SU-DHL-6 (cell line): Measurements from ENCODE around the gene CREG2.

Source experiments
- H2AFZ ChIP-seq: fragments of 200-600 bp; sonication (generic); 2 replicates; pipeline ENCODE4 v1.6.1; 2014; ENCODE audit warnings: low read depth, mild to moderate bottlenecking, moderate library complexity, mixed read lengths, antibody characterized with exemption, low read length; ENCODE audit not compliant: severe bottlenecking
- H3F3A ChIP-seq: fragments of 200-600 bp; shearing (Covaris generic); 2 replicates; pipeline ENCODE4 v1.6.0; 2016; ENCODE audit warnings: antibody characterized with exemption, mild to moderate bottlenecking; ENCODE audit not compliant: insufficient read depth
- H3K27ac ChIP-seq: fragments of 200-600 bp; sonication (generic); 2 replicates; pipeline ENCODE4 v1.5.1; 2016; ENCODE audit warnings: low read depth, mild to moderate bottlenecking, low read length, moderate library complexity, mixed read lengths
- H3K27me3 ChIP-seq: fragments of 200-600 bp; sonication (generic), shearing (Covaris generic); 2 replicates; pipeline ENCODE4 v1.6.0; 2014; ENCODE audit warnings: mild to moderate bottlenecking, low read length
- H3K36me3 ChIP-seq: fragments of 200-600 bp; sonication (generic); 2 replicates; pipeline ENCODE4 v1.6.1; 2014; ENCODE audit warnings: mild to moderate bottlenecking, low read length, mixed read lengths
- H3K4me2 ChIP-seq: fragments of 300-600, 200-600 bp; shearing (Covaris generic), sonication (generic); 2 replicates; pipeline ENCODE4 v1.6.0; 2014; ENCODE audit warnings: low read length, low read depth, mild to moderate bottlenecking; ENCODE audit not compliant: poor library complexity, severe bottlenecking
- H3K4me3 ChIP-seq: fragments of 200-600 bp; sonication (generic); 2 replicates; pipeline ENCODE4 v1.5.1; 2014; ENCODE audit warnings: antibody characterized with exemption, low read length, mild to moderate bottlenecking, mixed read lengths; ENCODE audit not compliant: insufficient read depth, poor library complexity, severe bottlenecking
- H3K79me2 ChIP-seq: fragments of 200-600 bp; sonication (generic); 2 replicates; pipeline ENCODE4 v1.6.1; 2014; ENCODE audit warnings: mild to moderate bottlenecking, low read length, moderate library complexity; ENCODE audit not compliant: insufficient read depth
- H3K9ac ChIP-seq: fragments of 200-600 bp; sonication (generic); 2 replicates; pipeline ENCODE4 v1.7.0; 2014; ENCODE audit warnings: mild to moderate bottlenecking, low read length
- H3K9me2 ChIP-seq: fragments of 200-600 bp; sonication (generic); replicated peaks from 2 replicates; pipeline ENCODE4 v1.6.1; 2014; ENCODE audit warnings: low read length; ENCODE audit not compliant: insufficient read depth
- H3K9me3 ChIP-seq: fragments of 200-600 bp; sonication (generic); 2 replicates; pipeline ENCODE4 v1.6.1; 2014; ENCODE audit warnings: low read length, mixed read lengths; ENCODE audit not compliant: insufficient read depth
- H4K20me1 ChIP-seq: fragments of 200-600 bp; sonication (generic); 2 replicates; pipeline ENCODE4 v1.6.1; 2014; ENCODE audit warnings: low read depth, mild to moderate bottlenecking, antibody characterized with exemption, low read length, moderate library complexity, mixed read lengths
- CTCF ChIP-seq: fragments of 200-600 bp; sonication (generic); IDR thresholded peaks from one replicate; pipeline ENCODE4 v1.5.1; 2017; ENCODE audit warnings: antibody characterized with exemption, mild to moderate bottlenecking, low read length, moderate library complexity; ENCODE audit not compliant: insufficient read depth, poor library complexity, severe bottlenecking
- EZH2phosphoT487 ChIP-seq: fragments of 200-600 bp; sonication (generic), shearing (Covaris generic); conservative IDR thresholded peaks from 2 replicates; pipeline ENCODE4 v1.6.1; 2018; ENCODE audit warnings: mild to moderate bottlenecking, antibody characterized with exemption, low read length, moderate library complexity, mixed read lengths

Gene CREG2

GRCh38 chr2:101297383-101297782, 89.9 kb downstream of the CREG2 start:
- Histone ChIP-seq H3K4me2 (no peak overlapping the region), H3K4me3 (no peak overlapping the region), H3K79me2 (peaks cover 8% of the 10 kb centered on the region; the same call in 1 of the 2 replicates), H3K9me2 (no peaks in the 10 kb centered on the region), H3K27me3 (no peaks in the 10 kb centered on the region), H4K20me1 (no peaks in the 10 kb centered on the region), H3K9me3 (no peaks in the 10 kb centered on the region), H3K27ac (no peak overlapping the region), H2AFZ (no peak overlapping the region), H3K9ac (no peak overlapping the region), H3F3A (no peaks in the 10 kb centered on the region), H3K36me3 (no peaks in the 10 kb centered on the region)
- TF ChIP-seq EZH2phosphoT487 (no peak), CTCF (no peak)

- Histone ChIP-seq H3K79me2 (peaks cover 7% of the 10 kb centered on the region; the same call in 1 of the 2 replicates), H3K9me2 (no peaks in the 10 kb centered on the region), H2AFZ (no peak overlapping the region), H4K20me1 (no peaks in the 10 kb centered on the region), H3K36me3 (no peaks in the 10 kb centered on the region), H3K9me3 (no peaks in the 10 kb centered on the region), H3K27ac (no peak overlapping the region), H3F3A (no peaks in the 10 kb centered on the region), H3K27me3 (no peaks in the 10 kb centered on the region), H3K4me3 (no peak overlapping the region), H3K9ac (no peak overlapping the region), H3K4me2 (no peak overlapping the region)
- no peak for TF ChIP-seq CTCF
- no peak for TF ChIP-seq EZH2phosphoT487
Measured at GRCh38 chr2:101296371-101296770, 90.9 kb downstream of the CREG2 start.

- H3K27me3 ChIP-seq = no peaks in the 10 kb centered on the region
- H3K9ac ChIP-seq = no peak overlapping the region
- H4K20me1 ChIP-seq = no peaks in the 10 kb centered on the region
- no peak for TF ChIP-seq CTCF
- TF ChIP-seq EZH2phosphoT487 = no peak
- H3K4me3 ChIP-seq = no peak overlapping the region
- no peak overlapping the region for H3K27ac ChIP-seq
- H3K4me2 ChIP-seq = no peak overlapping the region
- no peaks in the 10 kb centered on the region for H3K36me3 ChIP-seq
- H2AFZ ChIP-seq = no peak overlapping the region
- peaks cover 7% of the 10 kb centered on the region; the same call in 1 of the 2 replicates for H3K79me2 ChIP-seq
- no peaks in the 10 kb centered on the region for H3K9me2 ChIP-seq
- H3K9me3 ChIP-seq = no peaks in the 10 kb centered on the region
- no peaks in the 10 kb centered on the region for H3F3A ChIP-seq
Measured at GRCh38 chr2:101295895-101296294, 91.4 kb downstream of the CREG2 start.
